PC-9 (cell line): ENCODE results near the gene ATG4B.

Source experiments
- CTCF ChIP-seq: fragments of 200-600 bp; sonication (generic); conservative IDR thresholded peaks from 2 replicates; pipeline ENCODE4 v1.6.1; 2017; ENCODE audit warnings: mixed run types, antibody characterized with exemption, mild to moderate bottlenecking, moderate library complexity
- EZH2 ChIP-seq: fragments of 200-600 bp; sonication (generic); IDR thresholded peaks from 2 replicates; pipeline ENCODE4 v1.8.0; 2017; ENCODE audit warnings: antibody characterized with exemption, low read depth

DNA sequence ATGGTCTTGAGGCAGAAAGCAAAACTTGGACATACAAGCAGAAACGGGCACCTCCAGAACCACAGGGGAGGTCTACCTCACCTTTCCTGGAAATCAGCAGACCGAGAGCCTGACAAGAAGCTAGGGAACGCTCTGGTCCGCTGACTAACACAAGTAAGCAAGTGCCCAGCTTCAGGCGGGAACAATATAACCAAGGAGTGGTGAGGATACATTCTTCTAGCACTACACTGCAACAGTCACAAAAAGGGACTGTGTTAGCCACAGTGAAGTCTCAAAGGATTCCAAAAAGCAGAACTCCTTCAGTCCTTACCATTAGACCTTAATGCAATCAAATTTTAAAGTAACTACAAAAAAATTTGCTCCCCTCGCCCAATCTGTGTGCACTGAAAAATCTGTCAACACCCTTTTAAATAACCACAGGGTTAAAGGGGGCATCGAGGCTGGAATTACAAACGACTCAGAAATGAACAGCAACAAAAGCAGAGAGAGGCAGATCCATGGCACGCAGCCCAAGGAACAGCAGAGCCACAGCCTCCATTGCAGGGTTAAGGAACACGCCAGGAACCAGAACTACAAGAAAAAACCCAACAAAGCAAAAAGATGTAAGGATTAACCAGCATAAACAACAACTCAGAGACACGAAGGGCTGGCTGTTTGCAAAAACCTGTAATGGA is 7.6 kb upstream of the ATG4B start:
- TF ChIP-seq EZH2 (no peak), CTCF (no peak)
